Type B pancreatic cell (in vitro differentiated cells): ENCODE data around the gene HOXA9. TPM values are rescaled to one million over a fixed set of nuclear protein-coding genes. Genes with fewer than 3 reads are reported as not detected.

Experiments used
- DNase-seq: peaks from one replicate; pipeline ENCODE4 v3.0.0; 2021; ENCODE audit warnings: mixed read lengths; ENCODE audit not compliant: unreplicated experiment; ENCODE audit errors: extremely low spot score
- H3K27ac Mint-ChIP-seq: 2 replicates; pipeline ENCODE4 v1.8.0; 2021; ENCODE audit warnings: mild to moderate bottlenecking, mixed read lengths
- H3K27me3 Mint-ChIP-seq: 2 replicates; pipeline ENCODE4 v1.8.0; 2021; ENCODE audit warnings: mixed read lengths
- H3K36me3 Mint-ChIP-seq: 2 replicates; pipeline ENCODE4 v1.8.0; 2021; ENCODE audit warnings: mixed read lengths
- H3K4me1 Mint-ChIP-seq: one replicate; pipeline ENCODE4 v1.8.0; 2021; ENCODE audit warnings: mixed read lengths; ENCODE audit not compliant: unreplicated experiment
- H3K4me3 Mint-ChIP-seq: 2 replicates; pipeline ENCODE4 v1.8.0; 2021; ENCODE audit warnings: mild to moderate bottlenecking, mixed read lengths
- H3K9me3 Mint-ChIP-seq: 2 replicates; pipeline ENCODE4 v1.8.0; 2021; ENCODE audit warnings: mixed read lengths
- total RNA-seq: library from RNA; stranded (reverse); gene quantifications from 2 replicates; pipeline ENCODE4 v1.2.1, GENCODE V29; 2021; ENCODE audit warnings: low replicate concordance
- TF ChIP-seq, protein P1 (sequence below): fragments of 200-600 bp; sonication (generic); conservative IDR thresholded peaks from 2 replicates; pipeline ENCODE4 v1.5.0; 2021; ENCODE audit warnings: antibody characterized with exemption, mild to moderate bottlenecking

The HOXA9 gene
- total RNA-seq, 1 donor from 2014 or later, result 4.1 TPM

DNA sequence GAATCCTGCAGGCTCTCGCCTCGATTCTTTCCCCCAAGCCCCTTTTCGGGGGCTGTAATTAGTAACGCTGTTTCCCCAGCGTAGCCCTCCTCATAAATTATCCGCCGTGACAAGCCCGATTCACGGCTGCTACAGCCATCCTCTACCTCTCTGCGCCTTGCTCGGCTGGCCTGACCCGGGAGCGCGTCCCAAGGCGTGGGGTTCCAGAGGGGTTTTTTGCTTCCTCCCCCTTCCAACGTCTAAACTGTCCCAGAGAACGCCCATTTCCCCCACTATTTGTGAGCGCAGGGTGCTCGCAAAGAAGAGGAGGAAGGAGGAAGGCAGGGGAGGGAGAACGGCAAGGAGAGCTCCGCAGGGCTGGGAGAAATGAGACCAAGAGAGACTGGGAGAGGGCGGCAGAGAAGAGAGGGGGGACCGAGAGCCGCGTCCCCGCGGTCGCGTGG is 22.7 kb downstream of the HOXA9 start:
- Mint-ChIP-seq H3K9me3 (no peaks in the 10 kb centered on the region), H3K27me3 (peaks cover 71% of the 10 kb centered on the region), H3K4me1 (peaks cover 20% of the 10 kb centered on the region), H3K36me3 (peaks cover 37% of the 10 kb centered on the region), H3K27ac (peak overlapping the region; percentile 99), H3K4me3 (peak overlapping the region; percentile 99)
- TF ChIP-seq, protein P1, sequence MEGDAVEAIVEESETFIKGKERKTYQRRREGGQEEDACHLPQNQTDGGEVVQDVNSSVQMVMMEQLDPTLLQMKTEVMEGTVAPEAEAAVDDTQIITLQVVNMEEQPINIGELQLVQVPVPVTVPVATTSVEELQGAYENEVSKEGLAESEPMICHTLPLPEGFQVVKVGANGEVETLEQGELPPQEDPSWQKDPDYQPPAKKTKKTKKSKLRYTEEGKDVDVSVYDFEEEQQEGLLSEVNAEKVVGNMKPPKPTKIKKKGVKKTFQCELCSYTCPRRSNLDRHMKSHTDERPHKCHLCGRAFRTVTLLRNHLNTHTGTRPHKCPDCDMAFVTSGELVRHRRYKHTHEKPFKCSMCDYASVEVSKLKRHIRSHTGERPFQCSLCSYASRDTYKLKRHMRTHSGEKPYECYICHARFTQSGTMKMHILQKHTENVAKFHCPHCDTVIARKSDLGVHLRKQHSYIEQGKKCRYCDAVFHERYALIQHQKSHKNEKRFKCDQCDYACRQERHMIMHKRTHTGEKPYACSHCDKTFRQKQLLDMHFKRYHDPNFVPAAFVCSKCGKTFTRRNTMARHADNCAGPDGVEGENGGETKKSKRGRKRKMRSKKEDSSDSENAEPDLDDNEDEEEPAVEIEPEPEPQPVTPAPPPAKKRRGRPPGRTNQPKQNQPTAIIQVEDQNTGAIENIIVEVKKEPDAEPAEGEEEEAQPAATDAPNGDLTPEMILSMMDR, result no peak
- peak; percentile 67 for DNase-seq

DNA sequence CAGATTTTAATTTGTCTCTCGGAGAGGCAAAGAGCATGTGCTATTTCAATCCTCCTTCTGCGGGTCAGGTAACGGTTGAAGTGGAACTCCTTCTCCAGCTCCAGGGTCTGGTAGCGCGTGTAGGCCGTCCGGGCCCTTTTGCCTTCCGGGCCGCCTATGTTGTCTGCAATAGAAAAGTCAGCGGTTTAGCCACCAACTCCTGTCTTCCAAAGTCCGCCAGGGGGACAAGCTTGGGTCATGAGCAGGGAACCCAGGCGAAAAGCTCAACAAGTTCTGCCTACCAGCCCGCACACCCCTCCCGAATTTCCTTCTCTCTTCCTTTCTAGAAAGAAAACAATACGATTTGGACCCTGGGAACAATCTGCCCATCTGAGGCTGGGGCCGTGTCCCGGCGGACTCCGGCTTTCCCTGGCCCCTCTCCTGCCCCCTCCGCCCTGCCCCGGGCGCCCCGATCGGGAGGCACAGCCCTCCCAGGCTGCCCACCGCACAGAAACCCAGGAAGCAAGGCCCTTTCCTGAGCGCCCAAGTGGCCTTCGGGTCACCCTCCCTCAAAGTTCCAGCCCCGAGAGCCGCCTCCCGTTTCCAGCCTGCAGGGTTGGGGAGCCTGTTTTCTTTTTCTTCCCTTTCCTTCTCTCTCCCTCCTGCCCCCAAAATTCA is 23.3 kb downstream of the HOXA9 start:
- Mint-ChIP-seq H3K4me3 (peak overlapping the region; percentile 99), H3K36me3 (peaks cover 37% of the 10 kb centered on the region), H3K27me3 (peaks cover 66% of the 10 kb centered on the region), H3K9me3 (no peaks in the 10 kb centered on the region), H3K4me1 (peaks cover 20% of the 10 kb centered on the region), H3K27ac (peak overlapping the region; percentile 99)
- no peak for DNase-seq
- TF ChIP-seq, protein P1, result peak; percentile 54

DNA sequence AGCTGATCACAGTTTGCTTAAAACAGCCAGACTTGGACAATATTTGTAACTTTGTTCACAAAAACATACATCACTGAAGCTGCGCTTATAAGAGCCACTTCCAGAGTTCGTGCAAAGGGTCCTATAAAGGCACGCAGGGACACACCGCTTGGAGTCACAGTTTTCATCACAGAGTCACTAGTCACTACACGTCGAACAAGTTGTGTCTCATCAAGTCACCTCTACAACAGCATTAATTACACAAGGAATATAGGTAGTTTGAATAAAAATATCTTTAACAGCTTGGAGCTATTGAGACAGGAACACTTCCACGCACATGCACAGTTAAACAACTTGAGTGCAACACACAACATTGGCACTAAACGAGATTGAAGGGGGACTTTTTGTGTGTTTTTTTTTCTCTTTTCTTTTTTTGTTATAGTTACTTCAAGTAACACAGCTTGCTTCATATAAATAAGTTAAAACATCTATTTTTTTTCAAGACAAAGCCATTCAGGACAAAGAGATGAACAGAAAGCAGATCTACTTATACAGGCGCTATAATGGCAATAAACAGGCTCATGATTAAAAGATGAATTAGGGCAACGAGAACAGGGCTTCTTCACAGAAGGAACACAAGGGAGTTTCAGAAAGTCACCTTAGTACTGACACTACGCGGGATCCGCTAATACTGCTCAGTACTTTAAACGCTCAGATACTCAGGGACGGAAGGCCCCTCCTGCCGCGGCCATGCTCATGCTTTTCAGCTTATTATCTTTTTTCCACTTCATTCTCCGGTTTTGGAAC is 24.0 kb downstream of the HOXA9 start:
- peak overlapping the region; percentile 99 for H3K27ac Mint-ChIP-seq

DNA sequence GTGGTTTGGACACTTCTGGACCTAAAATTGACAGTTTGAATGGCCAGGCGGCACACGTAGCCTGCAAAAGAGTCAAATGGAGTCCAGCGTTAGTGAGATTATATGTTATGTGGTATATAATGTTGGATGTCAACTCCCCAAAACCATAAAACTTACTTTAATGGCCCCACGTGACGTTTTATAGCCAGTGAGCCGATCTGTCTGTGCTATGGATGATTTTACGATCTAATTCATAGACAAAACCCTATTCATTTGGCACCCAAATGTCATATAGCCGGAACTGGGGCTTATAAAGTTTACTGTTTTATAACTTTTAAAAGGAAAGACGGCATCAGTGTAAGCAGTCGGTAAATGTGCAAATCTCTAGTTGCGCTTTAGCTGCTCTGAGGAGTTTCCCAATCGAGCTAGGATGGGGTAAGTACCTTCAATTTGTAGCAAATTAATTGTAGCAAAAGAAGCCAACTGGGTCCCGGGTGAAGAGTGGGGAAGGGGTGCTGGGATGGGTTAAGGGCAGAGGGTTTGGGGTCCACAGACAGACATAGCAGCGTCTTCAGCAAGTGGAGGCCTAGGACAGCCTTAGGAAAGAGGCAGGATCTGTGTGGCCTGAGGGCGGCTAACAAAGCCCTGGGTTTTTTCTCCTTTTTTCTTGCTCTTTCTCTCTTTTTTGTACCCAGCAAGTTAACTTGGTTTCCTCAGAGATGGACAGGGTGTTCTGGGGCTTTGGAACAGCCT is 25.0 kb downstream of the HOXA9 start:
- H3K36me3 Mint-ChIP-seq, result peaks cover 28% of the 10 kb centered on the region
- peaks cover 28% of the 10 kb centered on the region for H3K4me1 Mint-ChIP-seq
- H3K27me3 Mint-ChIP-seq, result peaks cover 51% of the 10 kb centered on the region
- TF ChIP-seq, protein P1, result no peak
- H3K27ac Mint-ChIP-seq, result peak overlapping the region; percentile 99
- H3K4me3 Mint-ChIP-seq, result peak overlapping the region; percentile 99
- H3K9me3 Mint-ChIP-seq, result no peaks in the 10 kb centered on the region
- DNase-seq, result no peak

More for the DNA sequence above, 24.0 kb downstream of the HOXA9 start:
- TF ChIP-seq, protein P1, result no peak
- H3K9me3 Mint-ChIP-seq, result no peaks in the 10 kb centered on the region
- peak overlapping the region; percentile 99 for H3K4me3 Mint-ChIP-seq
- no peak for DNase-seq
- H3K36me3 Mint-ChIP-seq, result peaks cover 33% of the 10 kb centered on the region
- H3K27me3 Mint-ChIP-seq, result peaks cover 59% of the 10 kb centered on the region
- H3K4me1 Mint-ChIP-seq, result peaks cover 21% of the 10 kb centered on the region

DNA sequence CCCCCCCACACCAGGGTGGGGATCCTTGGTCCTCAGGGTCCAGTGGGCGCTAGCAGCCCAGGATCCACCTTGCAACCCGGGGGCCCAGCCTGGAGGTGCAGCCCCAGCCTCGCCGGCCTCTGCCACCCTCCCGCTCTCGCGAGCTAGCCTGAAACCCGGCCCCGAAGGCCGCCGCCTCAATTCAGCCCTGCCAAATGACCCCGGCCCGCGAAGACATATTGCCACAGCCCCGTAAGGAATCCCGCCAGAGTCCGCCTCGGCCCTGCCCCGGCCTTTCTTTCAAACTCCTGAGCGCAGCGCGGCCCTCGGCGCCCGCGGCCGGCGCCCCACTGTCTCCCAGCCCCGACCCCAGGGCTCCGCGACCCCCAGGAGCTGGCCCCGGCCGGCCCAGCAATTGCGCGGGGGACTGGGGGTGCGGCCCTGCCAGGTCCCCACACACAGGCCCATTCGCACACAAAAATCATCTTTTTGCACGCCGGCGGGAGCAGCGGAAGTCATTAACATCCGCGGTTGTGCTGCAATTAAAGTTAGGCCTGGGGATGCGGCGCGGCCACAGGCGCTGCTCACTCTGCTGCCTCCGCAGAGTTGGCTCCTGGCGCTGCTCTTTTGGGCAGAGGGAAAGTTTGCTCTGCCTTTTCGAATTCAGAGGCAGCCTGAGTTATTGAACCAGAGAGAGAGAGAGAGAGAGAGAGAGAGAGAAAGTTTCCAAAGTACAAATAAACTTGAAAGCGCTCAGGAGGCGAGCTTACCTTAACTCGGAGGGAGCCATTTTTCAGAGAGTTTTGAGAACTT is 25.8 kb downstream of the HOXA9 start:
- TF ChIP-seq, protein P1, result no peak
- H3K4me3 Mint-ChIP-seq, result peak overlapping the region; percentile 99
- H3K36me3 Mint-ChIP-seq, result peaks cover 30% of the 10 kb centered on the region
- H3K27me3 Mint-ChIP-seq, result peaks cover 49% of the 10 kb centered on the region
- no peaks in the 10 kb centered on the region for H3K9me3 Mint-ChIP-seq
- peak overlapping the region; percentile 99 for H3K27ac Mint-ChIP-seq
- H3K4me1 Mint-ChIP-seq, result peaks cover 36% of the 10 kb centered on the region
- DNase-seq, result peak; percentile 77
